CD4-positive, alpha-beta T cell treated with Interleukin-10 for 1 hour (primary cell): Measurements from ENCODE around the gene CDC40.
A peak's percentile ranks its signal among the peaks of the same experiment; 100 is the strongest.

Experiments used
- DNase-seq: peaks from one replicate; pipeline ENCODE4 v3.0.0-alpha.2; 2020

The CDC40 gene

DNA sequence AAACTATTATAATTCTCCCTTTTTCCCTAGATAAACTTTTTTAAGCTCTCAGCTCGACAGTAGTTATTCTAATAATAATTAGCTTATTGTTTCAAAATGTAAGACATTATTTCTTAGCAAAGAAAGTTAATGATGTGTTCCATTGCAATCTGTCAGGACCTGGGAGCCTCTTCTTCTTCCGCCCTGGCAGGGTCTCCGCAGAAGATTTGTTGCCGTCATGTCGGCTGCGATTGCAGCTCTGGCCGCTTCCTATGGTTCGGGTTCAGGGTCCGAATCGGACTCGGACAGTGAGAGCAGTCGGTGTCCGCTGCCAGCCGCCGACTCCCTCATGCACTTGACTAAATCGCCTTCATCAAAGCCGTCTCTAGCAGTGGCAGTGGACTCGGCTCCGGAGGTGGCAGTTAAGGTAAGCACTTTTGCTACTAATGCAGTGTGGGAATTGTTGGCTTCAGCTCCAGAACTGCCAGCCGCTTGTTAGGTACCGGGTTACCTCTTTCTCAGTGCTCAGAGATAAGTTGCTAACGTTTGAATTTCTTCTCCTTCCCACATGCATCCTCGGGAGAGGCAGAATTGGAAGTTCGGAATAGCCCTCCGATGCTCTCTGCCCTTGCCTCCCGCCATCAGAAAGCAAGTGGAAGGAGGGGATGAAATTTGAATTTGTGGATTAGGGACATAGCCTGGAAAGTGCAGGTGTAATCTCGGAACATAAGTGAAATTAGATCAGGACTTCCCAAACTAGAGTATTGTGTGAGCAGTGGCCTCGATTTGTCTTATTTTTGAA, at the start of gene CDC40:
Gene CDC40, plus strand, starts transcription at position 200 of the 781 bp plus-strand sequence. Its CDS starts 18 bp downstream, at position 218.
- DNase-seq: no peak

DNA sequence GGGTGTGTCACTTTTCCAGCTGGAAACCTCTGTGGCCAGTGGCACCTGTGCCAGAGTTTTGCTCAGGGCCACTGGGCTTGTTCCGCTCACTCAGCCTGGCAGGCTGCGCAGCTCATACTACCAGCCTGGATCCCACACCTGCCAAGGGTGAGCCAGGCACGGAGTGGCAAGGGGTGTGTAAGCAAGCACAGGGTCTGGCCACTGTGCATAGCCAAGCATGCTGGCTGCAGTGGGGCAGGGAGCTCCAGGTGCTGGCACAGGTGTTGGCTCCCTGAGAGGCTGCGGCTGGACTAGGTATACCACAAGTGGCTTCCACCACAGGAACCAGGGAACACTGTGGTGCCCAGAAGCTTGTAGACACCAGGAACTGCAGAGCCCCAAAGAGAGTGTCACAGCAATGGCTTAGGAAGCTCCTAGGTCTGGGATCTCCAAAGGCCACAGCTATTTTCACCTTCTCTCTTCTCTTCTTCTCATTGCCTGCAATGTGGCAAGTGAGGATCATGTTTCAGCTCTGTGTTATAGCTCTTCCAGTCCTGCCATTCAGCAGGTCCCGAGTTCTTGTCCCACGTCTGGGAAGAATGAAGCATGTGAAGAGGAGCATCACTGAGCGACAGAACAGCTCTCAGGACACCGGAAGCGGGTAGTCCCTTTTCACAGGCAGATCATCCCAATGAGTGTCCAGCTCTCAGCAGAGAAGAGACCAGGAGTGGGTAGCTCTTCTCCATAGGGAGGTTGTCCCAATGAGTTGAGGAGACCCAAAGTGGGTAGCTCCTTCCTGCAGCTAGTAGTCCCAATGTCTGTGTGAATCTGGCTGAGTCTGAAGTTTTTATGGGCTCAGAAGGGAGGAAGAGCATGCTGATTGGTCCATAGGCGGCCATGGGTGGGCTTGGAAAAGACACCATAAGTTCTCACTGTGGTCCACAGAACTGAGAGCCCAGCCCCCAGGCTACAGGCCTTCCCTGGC, 42.0 kb upstream of the CDC40 start:
- no peak for DNase-seq

DNA sequence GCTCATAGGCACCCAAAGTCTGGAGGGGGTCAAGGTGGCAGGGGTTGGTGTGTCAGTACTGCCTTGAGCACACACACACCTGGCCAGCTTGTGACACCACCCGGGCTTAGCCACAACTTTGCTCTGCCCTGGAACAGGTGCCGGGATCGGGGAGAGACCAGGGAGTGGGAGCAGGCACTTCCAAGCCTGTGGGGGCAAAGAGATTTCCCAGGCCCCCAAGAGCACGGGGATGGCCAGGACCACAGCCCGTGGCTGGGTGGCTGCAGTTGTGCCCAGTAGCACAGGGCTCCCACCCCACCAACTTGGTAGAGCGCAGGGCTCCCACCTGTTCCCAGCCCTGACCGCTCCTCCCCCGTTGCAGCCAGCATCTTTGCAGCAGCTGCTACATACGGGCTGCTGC, 41.2 kb upstream of the CDC40 start:
- no peak for DNase-seq

- DNase-seq: no peak
These were observed 39.6 kb upstream of the CDC40 start for GRCh38 chr6:110140650-110141049.

DNA sequence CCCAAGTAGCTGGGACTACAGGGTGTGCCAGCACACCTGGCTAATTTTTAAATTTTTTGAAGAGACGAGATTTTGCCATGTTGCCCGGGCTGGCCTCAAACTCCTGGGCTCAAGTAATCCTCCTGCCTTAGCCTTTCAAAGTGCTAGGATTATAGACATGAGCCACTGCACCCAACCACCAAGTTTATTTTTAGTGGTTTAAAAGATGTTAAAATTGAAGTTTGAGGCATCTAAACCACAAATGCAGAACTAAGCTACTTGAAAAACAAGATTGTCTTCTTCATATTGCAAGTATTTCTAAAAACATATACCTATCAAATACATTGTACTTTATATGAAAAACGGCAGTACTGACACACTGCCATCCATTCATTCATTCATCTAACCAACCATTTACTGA, 32.4 kb upstream of the CDC40 start:
- DNase-seq: no peak

DNA sequence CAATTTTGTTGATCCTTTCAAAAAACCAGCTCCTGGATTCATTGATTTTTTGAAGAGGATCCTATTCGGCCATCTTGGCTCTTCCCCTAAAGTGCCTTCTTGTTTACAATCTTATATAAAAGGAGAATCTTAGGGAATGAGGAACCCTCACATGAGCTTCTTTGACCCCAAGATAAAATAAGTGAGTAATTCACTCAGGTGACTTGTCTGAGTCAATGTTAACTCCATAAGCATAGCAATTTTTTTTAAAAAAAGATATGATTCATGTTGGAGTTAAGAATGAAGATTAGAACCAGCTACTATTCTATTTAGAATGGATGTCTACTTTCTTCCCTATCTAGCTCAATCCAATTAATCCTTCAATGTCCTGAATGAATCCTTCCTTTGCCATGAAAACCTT, 21.7 kb upstream of the CDC40 start:
- DNase-seq: no peak

DNA sequence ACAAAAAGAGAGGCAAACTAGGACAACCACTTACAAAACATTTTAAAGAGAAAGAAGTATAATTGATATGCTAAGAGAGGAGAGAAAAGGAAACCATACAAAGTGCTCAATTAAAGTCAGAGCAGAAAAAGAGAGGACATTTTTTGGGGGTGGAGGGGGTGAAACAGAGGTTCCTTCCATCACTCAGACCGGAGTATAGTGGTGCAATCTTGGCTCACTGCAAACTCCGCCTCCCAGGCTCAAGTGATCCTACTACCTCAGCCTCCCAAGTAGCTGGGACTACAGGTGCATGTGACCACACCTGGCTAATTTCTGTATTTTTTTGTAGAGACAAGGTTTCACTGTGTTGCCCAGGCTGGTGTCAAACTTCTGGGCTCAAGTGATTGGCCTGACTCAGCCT, 10.1 kb upstream of the CDC40 start:
- DNase-seq: no peak

- no peak for DNase-seq
These were observed 6.6 kb upstream of the CDC40 start for GRCh38 chr6:110173506-110174132.

- peak; percentile 77 for DNase-seq
These were observed 1.4 kb upstream of the CDC40 start for GRCh38 chr6:110178626-110179405.

GRCh38 chr6:110179406-110180227, 610 bp upstream of the CDC40 start, which contains the start of gene WASF1:
TSS of gene WASF1 (minus strand) at chr6:110179670. CDS start at chr6:110127601, 52,069 bp downstream.
- DNase-seq: peak; percentile 93

- no peak for DNase-seq
These were observed 1.2 kb downstream of the CDC40 start for GRCh38 chr6:110181131-110182030.

DNA sequence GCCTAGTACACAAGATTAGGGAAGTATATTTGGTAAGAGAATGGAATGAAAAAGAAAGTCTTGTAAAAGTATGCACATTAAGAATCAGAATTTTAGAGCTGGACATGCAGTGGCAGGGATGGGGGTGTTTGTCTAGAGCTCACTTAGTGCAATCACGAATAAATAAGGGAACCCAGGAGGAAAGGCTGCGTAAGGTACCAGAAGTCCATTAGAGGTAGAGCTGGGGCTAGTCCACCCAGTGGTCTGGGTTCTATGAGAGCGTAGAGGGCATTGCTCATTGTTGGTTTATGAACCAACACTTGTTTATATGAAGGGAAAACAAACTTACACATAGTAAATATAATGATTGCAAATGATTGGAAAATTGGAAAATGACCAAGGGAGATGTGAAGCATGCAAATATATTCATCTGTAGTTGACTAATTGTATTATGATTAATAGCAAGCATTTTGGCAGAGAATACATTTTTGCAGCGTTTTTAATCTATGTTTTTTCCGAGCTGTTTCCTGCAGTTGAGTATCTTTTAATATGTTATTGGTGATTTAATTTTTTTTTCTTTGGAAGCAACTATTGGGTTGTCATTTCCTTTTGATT, 3.2 kb downstream of the CDC40 start:
- no peak for DNase-seq

- DNase-seq: no peak
These were observed 5.7 kb downstream of the CDC40 start for GRCh38 chr6:110185879-110186278.

DNA sequence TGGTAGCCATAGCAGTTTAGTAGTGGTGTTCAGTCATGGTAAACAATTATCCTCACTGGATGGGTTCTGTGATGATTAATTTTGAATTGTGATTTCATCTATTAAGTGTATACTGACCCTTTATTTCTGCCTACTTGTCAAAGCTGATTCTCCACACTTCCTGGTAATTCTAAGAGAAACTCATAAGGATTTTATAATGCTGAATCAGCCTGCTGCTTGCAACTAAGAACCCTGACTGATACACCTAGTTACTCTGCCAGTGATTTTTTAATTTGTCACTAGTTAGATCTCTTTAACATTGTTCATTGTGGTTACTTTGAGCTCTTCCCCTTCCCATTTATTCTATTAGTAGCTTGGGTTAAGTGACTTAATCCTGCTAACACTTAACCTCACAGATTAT, 8.6 kb downstream of the CDC40 start:
- no peak for DNase-seq

- no peak for DNase-seq
These were observed 10.5 kb downstream of the CDC40 start for GRCh38 chr6:110190726-110191125.

DNA sequence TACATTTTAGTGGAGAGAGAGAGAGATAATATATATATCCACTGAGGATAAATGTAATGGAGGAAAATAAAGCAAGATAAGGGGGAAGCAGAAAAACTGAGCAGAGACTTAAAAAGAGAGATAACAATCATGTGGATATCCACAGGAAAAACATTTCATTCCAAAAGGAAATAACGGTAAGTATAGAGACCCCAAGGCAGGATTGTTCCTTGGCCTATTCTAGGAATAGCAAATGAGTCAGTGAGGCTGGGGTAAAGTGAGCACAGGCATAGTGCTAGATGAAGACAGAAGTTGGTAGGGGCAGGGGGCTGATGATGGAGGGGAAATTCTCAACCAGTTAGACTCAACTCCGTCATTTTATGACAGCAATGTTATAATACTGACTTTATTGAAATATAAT, 11.2 kb downstream of the CDC40 start:
- no peak for DNase-seq

GRCh38 chr6:110195639-110196038, 15.4 kb downstream of the CDC40 start:
- DNase-seq: no peak

DNA sequence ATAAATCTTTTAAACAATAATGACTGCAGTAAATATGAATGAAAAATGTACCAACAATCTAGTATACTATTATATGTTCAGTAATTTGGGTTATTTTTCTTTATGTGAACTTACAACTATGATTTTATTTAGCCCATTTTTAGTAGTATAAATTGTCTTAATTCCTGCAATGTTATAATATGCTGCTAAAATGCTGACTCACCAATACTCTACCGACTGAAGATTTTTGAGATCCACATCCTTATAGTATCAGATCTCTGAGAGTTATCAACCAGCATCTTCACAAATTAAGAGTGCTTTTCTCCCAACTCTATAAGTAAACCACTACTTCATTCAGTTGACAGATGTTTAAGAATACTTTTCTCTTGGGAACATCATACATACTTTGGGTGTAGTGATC, 16.6 kb downstream of the CDC40 start:
- no peak for DNase-seq

DNA sequence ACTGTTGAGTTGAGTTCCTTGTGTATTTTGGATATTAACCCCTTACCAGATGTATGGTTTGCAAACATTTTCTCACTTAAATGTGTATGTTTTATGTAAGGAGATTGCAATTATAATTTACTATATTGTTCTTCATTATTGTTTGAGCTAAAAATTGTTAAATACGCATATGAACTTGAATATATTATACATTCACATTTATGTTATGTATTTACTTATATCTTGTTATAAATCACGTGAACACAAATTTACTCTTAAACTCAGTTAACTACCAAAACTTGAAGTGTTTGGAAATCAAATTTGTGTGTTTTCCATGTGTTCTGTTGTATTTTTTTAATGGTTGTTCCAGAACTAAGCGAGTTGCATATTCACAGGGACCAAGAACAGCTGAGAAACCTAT, 18.3 kb downstream of the CDC40 start:
- no peak for DNase-seq
